CD4-positive, CD25-positive, alpha-beta regulatory T cell (primary cell): ENCODE data around the gene ZNF583. TPM values are rescaled to one million over a fixed set of nuclear protein-coding genes. Genes with fewer than 3 reads are reported as not detected.

ENCODE experiments used
- polyA plus RNA-seq, 4 donors: library from polyadenylated mRNA; unstranded; fragments of 300-500 nt; fragmentation: Illumina TruSeq; gene quantifications; one replicate each; pipeline ENCODE4 v1.2.3, GENCODE V29; 2021
- total RNA-seq: library from RNA; stranded (reverse); gene quantifications from one replicate; pipeline ENCODE4 v1.2.3, GENCODE V29; 2022

Gene ZNF583
- total and polyA plus RNA-seq, 5 donors from 2014 or later = 2.2 to 17.0 (median 9.1) TPM

Other genes starting within 250 kb of the ZNF583 start
- not detected for gene GALP, start 228.3 kb upstream of the ZNF583 start, total RNA-seq
- gene GALP, start 228.3 kb upstream of the ZNF583 start, polyA plus RNA-seq = not detected
- not detected for gene ZSCAN5B, start 206.5 kb upstream of the ZNF583 start, total RNA-seq
- gene ZSCAN5B, start 206.5 kb upstream of the ZNF583 start, polyA plus RNA-seq = not detected
- not detected for gene ZSCAN5C, start 202.1 kb upstream of the ZNF583 start, total RNA-seq
- not detected for gene ZSCAN5C, start 202.1 kb upstream of the ZNF583 start, polyA plus RNA-seq
- not detected for gene EDDM13, start 131.6 kb upstream of the ZNF583 start, total RNA-seq
- gene EDDM13, start 131.6 kb upstream of the ZNF583 start, polyA plus RNA-seq = 1 to 10 TPM in 2 of 4 donors, under 1 TPM in 2; 0.46 to 1.9 (median 1.1) TPM
- 6.8 TPM for gene ZSCAN5A, start 89.5 kb upstream of the ZNF583 start, total RNA-seq
- gene ZSCAN5A, start 89.5 kb upstream of the ZNF583 start, polyA plus RNA-seq = 1 to 10 TPM; 3.5 to 7.9 (median 5.4) TPM
- gene ZNF582, start 10.8 kb upstream of the ZNF583 start, total RNA-seq = 2.3 TPM
- 1 to 10 TPM; 3.8 to 6.0 (median 4.9) TPM for gene ZNF582, start 10.8 kb upstream of the ZNF583 start, polyA plus RNA-seq
- gene ZNF667, start 73.0 kb downstream of the ZNF583 start, total RNA-seq = 0.91 TPM
- 1 to 10 TPM in 1 of 4 donors, under 1 TPM in 3; 0.14 to 2.5 (median 0.50) TPM for gene ZNF667, start 73.0 kb downstream of the ZNF583 start, polyA plus RNA-seq
- 0.62 TPM for gene ZNF471, start 103.5 kb downstream of the ZNF583 start, total RNA-seq
- gene ZNF471, start 103.5 kb downstream of the ZNF583 start, polyA plus RNA-seq = under 1 TPM in 3 of 4 donors, not detected in 1; 0.17 to 0.39 (median 0.30) TPM
- 2.9 TPM for gene ZFP28, start 134.6 kb downstream of the ZNF583 start, total RNA-seq
- gene ZFP28, start 134.6 kb downstream of the ZNF583 start, polyA plus RNA-seq = 1 to 10 TPM; 1.1 to 3.3 (median 2.0) TPM
- 0.84 TPM for gene ZNF470, start 163.1 kb downstream of the ZNF583 start, total RNA-seq
- gene ZNF470, start 163.1 kb downstream of the ZNF583 start, polyA plus RNA-seq = 1 to 10 TPM; 1.3 to 3.4 (median 1.9) TPM
- 3.3 TPM for gene ZNF71, start 191.0 kb downstream of the ZNF583 start, total RNA-seq
- gene ZNF71, start 191.0 kb downstream of the ZNF583 start, polyA plus RNA-seq = 10 to 100 TPM in 2 of 4 donors, 1 to 10 TPM in 2; 6.9 to 11.4 (median 10.1) TPM
- gene SMIM17, start 238.8 kb downstream of the ZNF583 start, total RNA-seq = not detected
- under 1 TPM in 1 of 4 donors, not detected in 3; 0.45 TPM for gene SMIM17, start 238.8 kb downstream of the ZNF583 start, polyA plus RNA-seq